Activated T-helper 17 cell treated with anti-CD3 and anti-CD28 coated beads, Interleukin-2, amount 50 U/mL, for 72 hours (primary cell): ENCODE measurements around the gene CXCR6. TPM values are rescaled to one million over a fixed set of nuclear protein-coding genes. Genes with fewer than 3 reads are reported as not detected.

ENCODE experiments used
- ATAC-seq: fragments of 150-1000 bp; cut with Tn5 transposase; replicated peaks from 2 replicates; pipeline ENCODE4 v1.10.0; 2021; ENCODE audit warnings: mild to moderate bottlenecking, moderate library complexity
- H3K27ac Mint-ChIP-seq: one replicate; pipeline ENCODE4 v1.8.0; 2022; ENCODE audit warnings: mixed read lengths
- H3K27me3 Mint-ChIP-seq: one replicate; pipeline ENCODE4 v1.8.0; 2022; ENCODE audit warnings: mixed read lengths
- H3K36me3 Mint-ChIP-seq: one replicate; pipeline ENCODE4 v1.8.0; 2022; ENCODE audit warnings: low read depth, mild to moderate bottlenecking, mixed read lengths
- H3K4me1 Mint-ChIP-seq: one replicate; pipeline ENCODE4 v1.8.0; 2022; ENCODE audit warnings: mixed read lengths
- H3K4me3 Mint-ChIP-seq: one replicate; pipeline ENCODE4 v1.8.0; 2022; ENCODE audit warnings: mild to moderate bottlenecking, mixed read lengths
- H3K9me3 Mint-ChIP-seq: one replicate; pipeline ENCODE4 v1.8.0; 2022; ENCODE audit warnings: mixed read lengths
- total RNA-seq, 2 donors: library from RNA; stranded (reverse); gene quantifications; one replicate each; pipeline ENCODE4 v1.2.3, GENCODE V29; 2022

CXCR6 gene
- total RNA-seq, 2 donors from 2014 or later = 13.7 to 25.4 TPM

GRCh38 chr3:45914362-45915058 is 28.8 kb upstream of the CXCR6 start:
- H3K9me3 Mint-ChIP-seq = no peaks in the 10 kb centered on the region
- peak overlapping the region; percentile 75 for H3K4me3 Mint-ChIP-seq
- peaks cover 25% of the 10 kb centered on the region for H3K36me3 Mint-ChIP-seq
- no peak for ATAC-seq
- H3K27me3 Mint-ChIP-seq = no peaks in the 10 kb centered on the region
- H3K4me1 Mint-ChIP-seq = peaks cover 38% of the 10 kb centered on the region
- H3K27ac Mint-ChIP-seq = no peak overlapping the region

- peaks cover 37% of the 10 kb centered on the region for H3K4me1 Mint-ChIP-seq
- H3K4me3 Mint-ChIP-seq = peak overlapping the region; percentile 75
- no peaks in the 10 kb centered on the region for H3K27me3 Mint-ChIP-seq
- no peak for ATAC-seq
- peaks cover 31% of the 10 kb centered on the region for H3K36me3 Mint-ChIP-seq
- no peaks in the 10 kb centered on the region for H3K9me3 Mint-ChIP-seq
- peak overlapping the region; percentile 89 for H3K27ac Mint-ChIP-seq
These were observed 28.2 kb upstream of the CXCR6 start for GRCh38 chr3:45915059-45915439.

DNA sequence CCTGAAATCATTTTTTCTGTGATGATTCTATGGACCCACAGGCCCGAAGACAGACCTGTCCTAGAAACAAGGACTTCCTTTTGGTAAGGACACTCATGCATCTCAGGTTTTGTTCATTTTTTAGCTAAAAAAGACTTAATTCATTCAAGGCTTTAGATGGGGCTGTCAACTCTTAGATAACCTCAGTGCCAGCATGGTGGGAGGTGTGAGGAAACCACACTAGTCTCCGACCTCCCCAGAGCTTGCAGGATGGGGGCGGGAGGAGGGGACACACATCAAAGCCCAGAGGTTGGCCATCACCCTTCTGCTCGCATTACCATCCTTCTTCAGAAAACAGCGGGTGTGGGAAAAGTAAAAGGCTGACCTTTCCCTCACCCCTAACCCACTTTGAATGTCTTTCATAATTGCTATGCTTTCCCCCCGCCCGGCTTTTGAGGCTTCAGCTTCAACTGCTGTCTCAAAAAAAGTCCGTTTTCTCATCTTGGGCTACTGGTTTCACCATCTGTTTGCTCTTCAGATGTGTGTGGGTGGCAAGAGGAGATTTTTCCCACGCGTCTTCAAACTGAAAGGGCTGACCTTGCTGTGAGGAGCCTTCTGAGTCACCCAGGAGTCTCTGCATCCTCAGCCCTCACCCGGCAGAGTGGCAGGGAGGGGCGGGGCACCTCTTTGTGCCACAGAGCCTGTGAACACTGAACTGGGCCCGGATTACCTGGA is 27.6 kb upstream of the CXCR6 start:
- no peaks in the 10 kb centered on the region for H3K9me3 Mint-ChIP-seq
- H3K4me1 Mint-ChIP-seq = peaks cover 33% of the 10 kb centered on the region
- ATAC-seq = peak; percentile 94
- peak overlapping the region; percentile 75 for H3K4me3 Mint-ChIP-seq
- no peaks in the 10 kb centered on the region for H3K27me3 Mint-ChIP-seq
- H3K27ac Mint-ChIP-seq = peak overlapping the region; percentile 89
- peaks cover 37% of the 10 kb centered on the region for H3K36me3 Mint-ChIP-seq

GRCh38 chr3:45917146-45917898 is 25.9 kb upstream of the CXCR6 start:
- peaks cover 27% of the 10 kb centered on the region for H3K4me1 Mint-ChIP-seq
- no peaks in the 10 kb centered on the region for H3K27me3 Mint-ChIP-seq

DNA sequence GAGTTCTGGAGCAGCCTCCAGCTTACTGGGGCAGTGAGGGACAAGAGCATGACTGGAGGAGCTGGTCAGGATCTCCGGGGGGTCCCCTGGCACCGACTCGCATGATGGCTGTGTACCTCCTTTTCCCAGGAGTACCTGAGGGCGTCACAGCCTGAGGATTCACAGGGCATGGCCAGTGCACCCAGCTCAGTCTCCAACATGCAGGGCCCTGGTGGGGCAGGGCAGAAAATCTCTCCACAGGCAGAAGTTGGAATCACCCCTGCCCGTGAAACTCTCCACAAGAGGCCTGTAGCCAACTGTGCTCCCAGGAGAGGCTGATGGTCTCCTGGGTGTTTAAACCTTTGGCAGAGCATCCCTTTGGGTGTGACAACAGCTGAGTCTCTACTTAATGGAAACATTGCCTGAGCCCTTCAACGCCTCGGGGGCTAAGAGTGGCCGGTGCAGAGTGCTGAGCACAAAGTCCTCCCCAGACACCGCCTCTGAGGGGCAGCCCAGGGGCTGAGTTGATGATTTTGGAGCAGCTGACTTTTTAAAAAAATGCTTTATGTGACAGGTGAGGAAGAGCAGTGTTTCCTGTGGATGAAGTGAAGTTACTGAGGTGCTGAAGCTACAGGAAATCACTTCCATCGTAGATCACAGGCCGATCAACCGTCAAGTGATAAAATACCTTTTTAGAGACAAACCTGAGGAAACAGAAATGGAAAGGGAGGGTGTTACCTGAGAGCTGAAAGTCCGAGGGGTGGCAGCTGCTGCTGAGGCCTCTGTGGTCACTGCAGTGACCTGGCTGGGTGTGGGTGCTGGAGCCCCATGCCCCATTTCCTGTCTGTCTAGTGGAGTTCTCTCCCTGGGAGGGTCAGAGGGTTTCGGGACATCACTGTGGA is 21.9 kb upstream of the CXCR6 start:
- H3K9me3 Mint-ChIP-seq = no peaks in the 10 kb centered on the region
- H3K36me3 Mint-ChIP-seq = peaks cover 94% of the 10 kb centered on the region
- H3K4me3 Mint-ChIP-seq = no peak overlapping the region
- H3K4me1 Mint-ChIP-seq = peaks cover 13% of the 10 kb centered on the region
- no peaks in the 10 kb centered on the region for H3K27me3 Mint-ChIP-seq
- H3K27ac Mint-ChIP-seq = no peak overlapping the region
- no peak for ATAC-seq

More at GRCh38 chr3:45917146-45917898, 25.9 kb upstream of the CXCR6 start:
- no peak for ATAC-seq
- Mint-ChIP-seq H3K9me3 (no peaks in the 10 kb centered on the region), H3K36me3 (peaks cover 54% of the 10 kb centered on the region), H3K4me3 (no peak overlapping the region), H3K27ac (no peak overlapping the region)

- peaks cover 94% of the 10 kb centered on the region for H3K36me3 Mint-ChIP-seq
- H3K27me3 Mint-ChIP-seq = no peaks in the 10 kb centered on the region
- no peaks in the 10 kb centered on the region for H3K9me3 Mint-ChIP-seq
- peaks cover 7% of the 10 kb centered on the region for H3K4me1 Mint-ChIP-seq
- H3K4me3 Mint-ChIP-seq = no peak overlapping the region
- no peak for ATAC-seq
- H3K27ac Mint-ChIP-seq = no peak overlapping the region
These were observed 21.3 kb upstream of the CXCR6 start for GRCh38 chr3:45922039-45922326.

GRCh38 chr3:45922950-45923590 is 20.2 kb upstream of the CXCR6 start:
- H3K27me3 Mint-ChIP-seq = no peaks in the 10 kb centered on the region
- peaks cover 96% of the 10 kb centered on the region for H3K36me3 Mint-ChIP-seq
- ATAC-seq = no peak
- H3K9me3 Mint-ChIP-seq = no peaks in the 10 kb centered on the region
- no peak overlapping the region for H3K27ac Mint-ChIP-seq
- H3K4me3 Mint-ChIP-seq = no peak overlapping the region
- H3K4me1 Mint-ChIP-seq = peaks cover 5% of the 10 kb centered on the region

DNA sequence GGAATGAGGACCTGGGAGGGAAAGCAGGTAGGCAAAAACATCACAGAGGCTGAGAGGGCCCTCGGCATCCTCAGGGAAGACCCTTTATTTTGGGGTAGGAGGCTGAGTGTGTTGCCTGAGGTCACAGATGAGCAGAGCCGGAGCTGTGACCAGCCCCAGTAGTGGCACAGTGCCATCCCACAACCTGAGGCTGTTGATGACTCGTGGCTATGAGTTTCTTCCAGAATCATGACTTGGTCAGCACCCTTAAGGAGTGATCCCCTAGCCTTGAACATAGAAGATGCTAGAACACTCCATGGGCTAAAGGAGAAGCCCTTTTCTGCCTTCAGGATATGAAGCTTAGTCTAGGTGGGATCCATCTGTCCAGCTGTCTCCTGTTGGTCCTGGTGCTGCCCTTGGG is 19.5 kb upstream of the CXCR6 start:
- Mint-ChIP-seq H3K4me1 (peaks cover 2% of the 10 kb centered on the region), H3K4me3 (no peak overlapping the region), H3K27me3 (no peaks in the 10 kb centered on the region), H3K27ac (no peak overlapping the region), H3K36me3 (peaks cover 99% of the 10 kb centered on the region), H3K9me3 (no peaks in the 10 kb centered on the region)
- ATAC-seq = peak; percentile 64

- H3K9me3 Mint-ChIP-seq = no peaks in the 10 kb centered on the region
- no peaks in the 10 kb centered on the region for H3K27me3 Mint-ChIP-seq
- no peaks in the 10 kb centered on the region for H3K4me1 Mint-ChIP-seq
- ATAC-seq = no peak
- H3K4me3 Mint-ChIP-seq = no peak overlapping the region
- no peak overlapping the region for H3K27ac Mint-ChIP-seq
- peaks cover 100% of the 10 kb centered on the region for H3K36me3 Mint-ChIP-seq
These were observed 15.4 kb upstream of the CXCR6 start for GRCh38 chr3:45927881-45928280.

DNA sequence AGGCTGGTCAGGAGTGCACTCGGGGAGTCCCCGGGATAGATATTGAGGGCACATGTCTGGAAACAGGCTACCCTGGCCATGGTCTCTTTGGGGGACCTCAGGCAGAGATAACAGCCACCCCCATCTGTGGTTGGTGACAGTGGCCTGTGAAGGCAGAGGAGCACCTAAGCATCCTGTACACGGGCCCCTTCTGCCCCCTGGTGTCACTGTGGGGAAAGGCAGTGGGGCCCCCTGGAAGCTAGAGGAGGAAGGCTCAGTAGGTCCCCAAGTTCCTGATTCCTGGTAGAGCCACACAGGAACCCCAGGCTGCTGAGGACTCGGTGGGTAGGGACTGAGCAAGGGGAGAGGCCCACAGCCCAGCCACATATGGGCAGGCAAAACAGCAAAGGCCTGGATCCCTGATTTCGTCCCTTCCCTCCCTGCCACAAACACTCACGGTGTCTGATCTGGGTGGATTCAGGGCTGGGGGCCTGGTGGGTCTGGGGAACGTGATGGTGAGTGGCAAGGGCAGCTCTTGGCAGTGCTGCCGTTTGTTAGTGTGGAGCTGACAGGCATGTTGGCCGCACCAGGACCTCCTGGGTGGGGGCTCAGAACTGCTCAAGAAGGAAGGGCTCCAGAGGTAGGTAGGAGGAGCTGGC is 14.1 kb upstream of the CXCR6 start:
- H3K27me3 Mint-ChIP-seq = no peaks in the 10 kb centered on the region
- ATAC-seq = peak; percentile 83
- H3K27ac Mint-ChIP-seq = peak overlapping the region; percentile 56
- H3K36me3 Mint-ChIP-seq = peaks cover 100% of the 10 kb centered on the region
- no peaks in the 10 kb centered on the region for H3K9me3 Mint-ChIP-seq
- H3K4me3 Mint-ChIP-seq = no peak overlapping the region
- H3K4me1 Mint-ChIP-seq = no peaks in the 10 kb centered on the region

DNA sequence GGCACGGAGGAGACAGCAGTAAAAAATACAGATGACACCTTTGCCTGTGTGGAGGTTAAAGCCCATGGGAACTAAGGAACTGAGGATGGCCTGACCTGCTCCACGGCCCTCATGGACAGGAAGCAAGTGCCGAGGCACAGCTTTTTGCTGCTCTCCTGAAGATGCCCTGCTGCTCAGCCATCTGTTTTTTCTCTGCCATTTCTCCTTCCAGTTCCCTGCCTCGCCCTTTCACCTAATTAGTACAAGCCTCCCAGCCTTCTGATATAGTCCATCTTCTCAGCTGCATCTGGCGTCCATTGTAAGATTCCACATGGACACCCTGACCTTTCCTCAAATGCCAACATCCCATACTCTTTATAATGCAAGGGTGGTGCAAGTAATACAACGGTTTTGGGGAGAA is 11.8 kb upstream of the CXCR6 start:
- no peaks in the 10 kb centered on the region for H3K27me3 Mint-ChIP-seq
- no peak for ATAC-seq

GRCh38 chr3:45932112-45932511 is 11.2 kb upstream of the CXCR6 start:
- H3K36me3 Mint-ChIP-seq = peaks cover 100% of the 10 kb centered on the region
- no peaks in the 10 kb centered on the region for H3K27me3 Mint-ChIP-seq
- ATAC-seq = no peak
- no peaks in the 10 kb centered on the region for H3K4me1 Mint-ChIP-seq
- no peaks in the 10 kb centered on the region for H3K9me3 Mint-ChIP-seq
- no peak overlapping the region for H3K27ac Mint-ChIP-seq
- no peak overlapping the region for H3K4me3 Mint-ChIP-seq

More for the DNA sequence above, 11.8 kb upstream of the CXCR6 start:
- Mint-ChIP-seq H3K4me3 (no peak overlapping the region), H3K9me3 (no peaks in the 10 kb centered on the region), H3K4me1 (no peaks in the 10 kb centered on the region), H3K36me3 (peaks cover 100% of the 10 kb centered on the region), H3K27ac (no peak overlapping the region)

- H3K36me3 Mint-ChIP-seq = peaks cover 100% of the 10 kb centered on the region
- H3K9me3 Mint-ChIP-seq = no peaks in the 10 kb centered on the region
- no peaks in the 10 kb centered on the region for H3K4me1 Mint-ChIP-seq
- ATAC-seq = no peak
- H3K27me3 Mint-ChIP-seq = no peaks in the 10 kb centered on the region
- no peak overlapping the region for H3K27ac Mint-ChIP-seq
- H3K4me3 Mint-ChIP-seq = no peak overlapping the region
These were observed 9.7 kb upstream of the CXCR6 start for GRCh38 chr3:45933591-45933990.
